GM21447 (cell line): ENCODE measurements around the gene PITRM1.

Experiments
- ATAC-seq: cut with Tn5 transposase; IDR thresholded peaks from one replicate; pipeline ENCODE4 v1.9.1; 2021; ENCODE audit not compliant: unreplicated experiment

The PITRM1 gene

GRCh38 chr10:3104251-3104918, 68.2 kb downstream of the PITRM1 start:
- ATAC-seq: no peak

DNA sequence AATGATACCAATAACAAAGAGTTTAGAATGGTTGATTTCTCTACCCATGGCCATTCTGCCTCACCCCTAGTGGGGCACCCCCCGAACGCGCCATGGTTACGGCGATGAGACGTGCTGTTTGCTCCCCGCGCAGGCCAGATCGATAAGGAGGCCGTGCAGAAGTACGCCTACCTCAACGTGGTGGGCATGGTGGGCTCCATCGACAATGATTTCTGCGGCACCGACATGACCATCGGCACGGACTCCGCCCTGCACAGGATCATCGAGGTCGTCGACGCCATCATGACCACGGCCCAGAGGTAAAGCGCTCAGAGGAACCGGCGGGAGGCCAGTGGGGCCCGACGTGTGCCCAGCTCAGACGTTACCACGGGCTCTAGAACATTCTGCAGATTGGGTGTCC, 68.9 kb downstream of the PITRM1 start:
- ATAC-seq: no peak

- no peak for ATAC-seq
Measured at GRCh38 chr10:3102720-3103427, 69.7 kb downstream of the PITRM1 start.

DNA sequence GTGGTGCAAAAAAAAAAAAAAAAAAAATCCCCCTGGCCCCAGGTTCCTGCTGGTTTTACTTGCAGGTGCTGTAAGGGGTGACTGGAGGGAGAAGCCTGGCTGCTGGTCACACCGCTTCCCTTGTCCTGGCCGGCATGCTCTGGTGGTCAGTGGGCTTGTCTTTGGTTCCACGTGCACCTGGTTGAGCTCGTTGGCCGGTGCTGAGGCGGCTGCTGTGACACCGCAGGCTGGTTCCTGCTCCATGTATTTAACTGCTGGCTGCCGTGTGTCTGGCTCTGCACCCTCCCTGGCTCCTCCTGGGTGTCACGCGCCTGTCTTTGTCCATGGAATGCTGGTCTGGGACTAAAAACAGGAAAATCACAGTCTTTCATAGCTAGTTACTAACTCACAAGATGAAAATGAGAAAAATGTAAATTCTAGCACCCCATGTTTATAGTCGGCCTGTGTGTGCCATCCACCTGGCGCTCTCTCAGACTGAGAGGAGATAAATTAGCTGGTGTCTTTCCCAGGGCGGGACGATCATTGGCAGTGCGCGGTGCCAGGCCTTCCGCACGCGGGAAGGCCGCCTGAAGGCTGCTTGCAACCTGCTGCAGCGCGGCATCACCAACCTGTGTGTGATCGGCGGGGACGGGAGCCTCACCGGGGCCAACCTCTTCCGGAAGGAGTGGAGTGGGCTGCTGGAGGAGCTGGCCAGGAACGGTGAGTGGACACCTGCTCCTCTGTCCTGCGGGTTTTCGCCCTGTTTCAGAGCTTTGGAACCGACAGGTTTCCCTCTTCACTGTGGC, 71.5 kb downstream of the PITRM1 start:
- no peak for ATAC-seq

DNA sequence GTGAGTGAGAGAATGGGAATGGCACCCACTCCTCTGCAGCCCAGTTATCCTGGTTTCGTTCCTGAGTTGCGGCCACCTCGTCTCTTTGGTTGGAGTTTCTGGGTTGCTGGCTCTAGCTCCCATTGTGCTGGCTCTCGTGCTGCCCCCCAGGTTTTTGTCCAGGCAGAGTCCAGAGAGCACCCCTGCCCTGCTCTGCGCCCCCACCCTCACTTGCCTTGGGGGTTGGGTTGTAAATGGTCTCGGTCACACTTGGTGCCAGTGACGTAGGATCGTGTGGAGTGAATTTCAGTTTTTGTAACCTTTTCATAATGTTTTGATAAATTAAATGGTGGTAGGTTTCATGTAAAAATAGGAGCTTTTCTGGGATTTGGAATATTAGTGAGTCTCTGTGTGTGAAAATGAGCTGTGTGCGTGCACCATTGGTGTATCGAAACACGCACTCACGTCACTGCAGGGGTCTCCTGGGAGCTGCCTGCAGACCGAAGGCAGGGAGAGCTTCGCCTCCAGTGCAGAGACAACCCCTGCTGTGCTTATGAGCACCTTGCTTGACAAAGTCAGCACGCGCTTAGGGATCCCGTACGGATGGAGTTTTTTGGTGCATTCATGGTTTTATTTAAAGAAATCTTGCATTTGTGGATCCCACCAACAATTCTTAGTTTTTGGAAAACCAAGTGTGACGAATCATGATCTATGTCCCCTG, 72.3 kb downstream of the PITRM1 start:
- ATAC-seq: no peak

- ATAC-seq: no peak
Measured at GRCh38 chr10:3099291-3100092, 73.1 kb downstream of the PITRM1 start.

- ATAC-seq: no peak
Measured at GRCh38 chr10:3098689-3099088, 73.9 kb downstream of the PITRM1 start.

DNA sequence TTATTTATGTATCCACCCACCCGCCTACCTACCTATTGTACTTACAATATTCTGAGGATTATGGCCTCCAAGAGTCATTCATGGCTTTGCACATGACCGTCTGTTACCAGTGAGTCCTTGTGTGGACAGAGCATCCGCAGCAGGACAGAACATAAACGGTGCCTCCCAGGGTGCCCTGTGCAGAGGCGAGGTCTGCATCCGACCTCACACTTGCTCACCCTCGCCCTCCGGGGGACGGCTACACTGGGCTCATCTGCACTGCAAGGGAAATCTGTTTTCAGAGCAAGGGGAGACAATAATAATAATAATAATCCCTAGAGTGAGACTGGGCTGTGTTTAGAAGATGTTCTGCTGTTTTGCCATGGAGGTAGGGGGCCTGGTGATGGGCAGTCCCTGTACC, 75.4 kb downstream of the PITRM1 start:
- ATAC-seq: no peak

DNA sequence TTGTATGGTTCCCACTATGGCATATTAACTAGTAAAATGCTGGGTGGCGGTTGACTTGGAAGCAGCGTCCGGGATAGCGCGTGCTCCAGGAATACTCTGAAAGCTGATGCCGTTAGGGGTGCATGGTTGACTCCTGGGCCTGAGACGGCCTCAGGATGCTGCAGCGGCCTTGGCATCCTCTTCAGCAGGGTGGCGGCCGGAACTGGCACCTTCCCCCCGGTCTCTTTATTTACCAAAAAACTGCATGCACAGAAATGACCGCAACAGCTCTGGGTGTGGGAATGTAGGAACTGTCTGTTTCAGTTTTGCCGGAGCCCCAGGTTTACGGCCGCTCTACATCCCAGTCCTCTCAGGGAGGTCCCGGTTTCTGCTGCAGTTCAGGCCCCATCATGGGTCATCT, 76.4 kb downstream of the PITRM1 start:
- ATAC-seq: no peak

DNA sequence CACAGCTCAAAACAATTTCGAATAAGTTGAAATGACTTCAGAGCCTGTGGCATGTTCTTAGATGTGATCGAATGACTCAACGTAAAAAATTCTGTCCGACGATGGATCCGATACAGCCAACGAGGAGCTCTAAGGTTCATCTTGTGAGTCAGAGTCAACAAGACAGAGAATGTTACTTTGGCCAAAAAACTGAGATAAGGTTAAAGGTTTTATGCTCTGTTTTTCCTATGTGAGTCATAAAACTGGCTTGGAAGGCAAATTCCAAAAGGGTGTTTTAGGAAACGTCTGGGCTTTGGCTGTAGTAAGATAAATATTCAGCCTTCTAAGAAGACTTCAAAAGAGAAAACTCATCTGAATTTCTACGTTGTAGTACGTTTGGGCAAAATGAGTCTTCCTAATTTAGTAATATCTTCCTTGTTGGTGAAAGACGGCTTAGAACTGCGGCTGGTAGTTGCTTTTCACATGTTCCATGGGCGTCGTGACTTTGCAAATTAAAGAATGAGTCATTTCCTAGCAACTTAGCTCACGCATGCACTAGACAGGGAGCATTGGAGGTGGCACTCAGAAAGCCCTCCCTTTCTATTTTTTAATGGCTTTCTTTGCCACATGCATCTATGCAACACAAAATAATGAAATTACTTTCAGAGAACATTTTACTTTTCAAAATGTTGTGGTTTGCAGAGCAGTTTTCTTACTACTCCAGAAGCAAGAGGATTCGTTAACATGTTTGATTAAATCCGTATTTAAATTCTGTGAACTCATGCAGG, 77.0 kb downstream of the PITRM1 start:
- ATAC-seq: no peak

- no peak for ATAC-seq
Measured at GRCh38 chr10:3094609-3095036, 78.0 kb downstream of the PITRM1 start.

- ATAC-seq: no peak
Measured at GRCh38 chr10:3093996-3094395, 78.6 kb downstream of the PITRM1 start.

- ATAC-seq: no peak
Measured at GRCh38 chr10:3091921-3092320, 80.7 kb downstream of the PITRM1 start.

GRCh38 chr10:3090914-3091787, 81.4 kb downstream of the PITRM1 start:
- ATAC-seq: no peak

- ATAC-seq: no peak
Measured at GRCh38 chr10:3090388-3090787, 82.2 kb downstream of the PITRM1 start.
